Measurements from ENCODE around the gene SIPA1L3. TPM values are rescaled to one million over a fixed set of nuclear protein-coding genes. Genes with fewer than 3 reads are reported as not detected.

SIPA1L3 gene
- total RNA-seq, 1 experiment from 2014 or later, result 19.9 TPM

DNA sequence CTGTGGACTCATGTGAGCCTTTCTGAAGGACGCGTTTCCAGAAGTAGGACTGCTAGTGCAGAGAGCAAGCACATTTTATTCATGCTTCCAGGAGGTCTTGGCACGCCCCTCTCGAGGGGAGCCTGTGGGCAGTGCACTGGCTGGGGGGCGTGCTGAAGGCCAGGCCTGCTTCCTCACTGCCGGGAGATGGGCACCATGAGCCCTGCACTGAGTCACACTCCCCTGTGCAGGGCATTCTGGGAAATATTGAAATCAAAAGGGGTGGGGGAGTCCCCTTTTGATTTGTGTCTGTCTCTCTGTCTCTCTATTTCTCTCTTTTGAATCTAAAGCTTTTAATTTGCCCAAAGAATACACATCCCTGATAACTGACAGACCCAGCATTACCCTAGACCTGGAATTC is 283.1 kb downstream of the SIPA1L3 start:
- H3K4me1 ChIP-seq (ENCODE audit: insufficient read depth, low read length, poor library complexity, severe bottlenecking), result no peaks in the 10 kb centered on the region
- CTCF ChIA-PET, result no interaction called here
- no TSS peak for BruUV-seq (replicated peaks)
- no peaks in the 10 kb centered on the region for H3K27me3 ChIP-seq (replicated peaks; ENCODE audit: insufficient read depth, low read depth, low read length, poor library complexity)
- no peak for DNase-seq (ENCODE audit: low spot score)
- no peaks in the 10 kb centered on the region for H3K36me3 ChIP-seq (ENCODE audit: insufficient read depth, low read length, poor library complexity, severe bottlenecking)
- POLR2A ChIA-PET (ENCODE audit: low non-redundant PET), result no interaction called here
- no peaks in the 10 kb centered on the region for H3K9me3 ChIP-seq (ENCODE audit: low read depth, low read length, poor library complexity, severe bottlenecking)
- no peak overlapping the region for H3K4me3 ChIP-seq (ENCODE audit: low read depth, low read length, poor library complexity, severe bottlenecking)
- intact Hi-C loops (cut with micrococcal nuclease; ENCODE audit: unreplicated experiment), result no loop called here
- H3K27ac ChIP-seq (ENCODE audit: low read depth, low read length, poor library complexity, severe bottlenecking), result no peak overlapping the region
- TF ChIP-seq EZH2 (IDR thresholded peaks at IDR 0.05; ENCODE audit: borderline replicate concordance, low read depth, low read length, poor library complexity, severe bottlenecking), result no peak
- TF ChIP-seq, protein P1, sequence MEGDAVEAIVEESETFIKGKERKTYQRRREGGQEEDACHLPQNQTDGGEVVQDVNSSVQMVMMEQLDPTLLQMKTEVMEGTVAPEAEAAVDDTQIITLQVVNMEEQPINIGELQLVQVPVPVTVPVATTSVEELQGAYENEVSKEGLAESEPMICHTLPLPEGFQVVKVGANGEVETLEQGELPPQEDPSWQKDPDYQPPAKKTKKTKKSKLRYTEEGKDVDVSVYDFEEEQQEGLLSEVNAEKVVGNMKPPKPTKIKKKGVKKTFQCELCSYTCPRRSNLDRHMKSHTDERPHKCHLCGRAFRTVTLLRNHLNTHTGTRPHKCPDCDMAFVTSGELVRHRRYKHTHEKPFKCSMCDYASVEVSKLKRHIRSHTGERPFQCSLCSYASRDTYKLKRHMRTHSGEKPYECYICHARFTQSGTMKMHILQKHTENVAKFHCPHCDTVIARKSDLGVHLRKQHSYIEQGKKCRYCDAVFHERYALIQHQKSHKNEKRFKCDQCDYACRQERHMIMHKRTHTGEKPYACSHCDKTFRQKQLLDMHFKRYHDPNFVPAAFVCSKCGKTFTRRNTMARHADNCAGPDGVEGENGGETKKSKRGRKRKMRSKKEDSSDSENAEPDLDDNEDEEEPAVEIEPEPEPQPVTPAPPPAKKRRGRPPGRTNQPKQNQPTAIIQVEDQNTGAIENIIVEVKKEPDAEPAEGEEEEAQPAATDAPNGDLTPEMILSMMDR (conservative IDR thresholded peaks at IDR 0.05; ENCODE audit: low read depth, low read length), result no peak

DNA sequence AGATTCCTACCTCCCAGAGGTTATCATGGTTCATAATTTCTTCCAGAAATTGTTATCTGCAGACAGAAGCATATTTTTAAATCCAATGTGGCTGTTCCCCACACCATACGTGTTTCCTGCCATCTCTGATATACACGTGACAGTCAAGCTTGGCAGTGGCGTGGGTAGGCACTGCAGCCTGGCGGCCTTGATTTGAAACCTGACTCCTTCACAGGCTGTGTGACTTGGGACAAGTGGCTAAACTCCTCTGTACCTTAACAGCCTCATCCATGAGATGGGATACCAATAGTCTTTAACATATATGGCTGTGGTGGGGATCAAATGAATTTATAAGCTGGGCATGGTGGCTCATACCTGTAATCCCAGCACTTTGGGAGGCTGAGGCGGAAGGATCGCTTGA is 283.8 kb downstream of the SIPA1L3 start:
- H3K36me3 ChIP-seq (ENCODE audit: insufficient read depth, low read length, poor library complexity, severe bottlenecking), result no peaks in the 10 kb centered on the region
- POLR2A ChIA-PET (ENCODE audit: low non-redundant PET), result no interaction called here
- BruUV-seq (replicated peaks), result no TSS peak
- H3K4me1 ChIP-seq (ENCODE audit: insufficient read depth, low read length, poor library complexity, severe bottlenecking), result no peaks in the 10 kb centered on the region
- no peak overlapping the region for H3K27ac ChIP-seq (ENCODE audit: low read depth, low read length, poor library complexity, severe bottlenecking)
- no peaks in the 10 kb centered on the region for H3K9me3 ChIP-seq (ENCODE audit: low read depth, low read length, poor library complexity, severe bottlenecking)
- TF ChIP-seq, protein P1 (conservative IDR thresholded peaks at IDR 0.05; ENCODE audit: low read depth, low read length), result no peak
- no peak for TF ChIP-seq EZH2 (IDR thresholded peaks at IDR 0.05; ENCODE audit: borderline replicate concordance, low read depth, low read length, poor library complexity, severe bottlenecking)
- intact Hi-C loops (cut with micrococcal nuclease; ENCODE audit: unreplicated experiment), result no loop called here
- no peak for DNase-seq (ENCODE audit: low spot score)
- no peaks in the 10 kb centered on the region for H3K27me3 ChIP-seq (replicated peaks; ENCODE audit: insufficient read depth, low read depth, low read length, poor library complexity)
- CTCF ChIA-PET, result no interaction called here
- H3K4me3 ChIP-seq (ENCODE audit: low read depth, low read length, poor library complexity, severe bottlenecking), result no peak overlapping the region

DNA sequence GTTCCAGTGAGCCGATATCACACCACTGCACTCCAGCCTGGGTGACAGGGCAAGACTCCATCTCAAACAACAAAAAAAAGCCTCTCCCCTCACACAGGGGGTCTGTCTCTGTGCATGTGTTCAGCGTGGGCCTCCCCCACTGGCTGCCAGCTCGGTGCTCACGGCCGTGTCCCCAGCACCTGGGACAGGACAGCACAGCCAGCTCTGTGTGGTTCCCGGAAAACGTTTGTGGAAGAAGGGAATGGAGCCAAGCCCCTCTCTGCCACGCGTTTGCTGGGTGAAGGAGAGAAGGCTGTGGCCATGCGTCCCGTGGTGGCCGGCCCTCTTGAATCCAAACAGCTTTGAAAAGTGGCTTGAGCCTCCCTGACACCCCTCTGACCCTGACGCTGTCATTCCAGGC is 284.7 kb downstream of the SIPA1L3 start:
- no TSS peak for BruUV-seq (replicated peaks)
- Histone ChIP-seq H3K4me1 (ENCODE audit: insufficient read depth, low read length, poor library complexity, severe bottlenecking) (no peaks in the 10 kb centered on the region), H3K4me3 (ENCODE audit: low read depth, low read length, poor library complexity, severe bottlenecking) (no peak overlapping the region), H3K36me3 (ENCODE audit: insufficient read depth, low read length, poor library complexity, severe bottlenecking) (no peaks in the 10 kb centered on the region), H3K27ac (ENCODE audit: low read depth, low read length, poor library complexity, severe bottlenecking) (no peak overlapping the region), H3K9me3 (ENCODE audit: low read depth, low read length, poor library complexity, severe bottlenecking) (no peaks in the 10 kb centered on the region), H3K27me3 (replicated peaks; ENCODE audit: insufficient read depth, low read depth, low read length, poor library complexity) (no peaks in the 10 kb centered on the region)
- POLR2A ChIA-PET (ENCODE audit: low non-redundant PET), result no interaction called here
- CTCF ChIA-PET, result no interaction called here
- no peak for DNase-seq (ENCODE audit: low spot score)
- intact Hi-C loops (cut with micrococcal nuclease; ENCODE audit: unreplicated experiment), result no loop called here
- TF ChIP-seq, protein P1 (conservative IDR thresholded peaks at IDR 0.05; ENCODE audit: low read depth, low read length), result no peak
- TF ChIP-seq EZH2 (IDR thresholded peaks at IDR 0.05; ENCODE audit: borderline replicate concordance, low read depth, low read length, poor library complexity, severe bottlenecking), result no peak

Measured in A673 (cell line).